CD4-positive, alpha-beta T cell treated with Interleukin-12 subunit alpha and Interleukin-12 subunit beta, for 1 hour (primary cell): ENCODE results near the gene BTBD7.
"Not testable (repeated sequence)": the region's sequence is repeated elsewhere in the genome, so short reads cannot be mapped to it uniquely, and the experiment has no call there.

Source experiments
- DNase-seq: peaks from one replicate; pipeline ENCODE4 v3.0.0-alpha.2; 2020

BTBD7 gene

DNA sequence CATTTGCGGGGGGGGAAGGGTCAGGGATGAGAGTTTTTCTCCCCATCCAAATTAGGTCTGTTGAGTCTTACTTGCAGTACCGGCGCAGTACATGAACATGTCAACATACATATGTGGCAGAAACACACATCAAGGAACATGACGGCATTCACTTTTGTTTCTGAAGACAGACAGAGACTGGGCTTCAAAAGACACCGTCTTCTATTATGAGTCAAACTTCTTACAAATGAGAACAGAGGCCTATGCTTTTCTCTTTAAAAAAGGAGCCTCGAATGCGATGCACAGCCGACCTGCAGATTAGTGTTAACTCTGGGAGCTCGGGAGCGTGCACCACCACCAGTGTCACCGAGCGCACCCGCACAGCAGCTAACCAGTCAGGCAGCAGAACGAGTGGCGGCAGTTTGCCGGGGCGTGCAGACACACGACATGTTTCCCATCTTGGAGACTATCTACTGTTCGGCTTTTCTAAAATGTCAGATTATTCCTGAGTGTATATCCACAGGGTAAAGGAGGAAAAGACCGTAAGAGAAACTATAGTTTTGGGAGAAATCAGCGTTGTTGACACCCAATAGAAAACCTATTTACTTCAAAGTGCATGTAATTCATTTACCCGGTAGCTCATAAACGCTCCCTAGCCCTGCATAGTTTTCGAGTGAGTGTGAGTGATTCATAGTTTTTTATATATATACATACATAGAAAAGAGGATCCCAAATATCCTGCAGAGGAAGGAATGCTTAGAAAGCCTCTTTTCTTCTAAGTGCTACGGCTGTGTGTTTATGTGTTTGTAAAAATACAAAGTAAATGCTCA, 92.8 kb downstream of the BTBD7 start:
- no peak for DNase-seq

- DNase-seq: no peak
Measured at GRCh38 chr14:93234798-93235197, 98.0 kb downstream of the BTBD7 start.

DNA sequence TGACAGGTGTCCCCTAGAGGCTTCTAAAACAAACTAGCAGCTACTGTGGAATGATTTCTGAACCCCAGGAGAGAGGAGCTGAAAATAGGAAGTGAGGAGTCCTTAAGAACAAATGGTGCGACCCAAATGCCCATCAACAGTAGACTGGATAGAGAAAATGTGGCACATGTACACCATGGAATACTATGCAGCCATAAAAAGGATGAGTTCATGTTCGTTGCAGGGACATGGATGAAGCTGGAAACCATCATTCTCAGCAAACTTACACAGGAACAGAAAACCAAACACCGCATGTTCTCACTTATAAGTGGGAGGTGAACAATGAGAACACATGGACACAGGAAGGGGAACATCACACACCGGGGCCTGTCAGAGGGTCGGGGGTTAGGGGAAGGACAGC, 99.8 kb downstream of the BTBD7 start:
- not testable (repeated sequence) for DNase-seq

GRCh38 chr14:93232159-93232558, 100.7 kb downstream of the BTBD7 start:
- DNase-seq: no peak

- peak; percentile 5 for DNase-seq
Measured at GRCh38 chr14:93231129-93231979, 101.5 kb downstream of the BTBD7 start.

- no peak for DNase-seq
Measured at GRCh38 chr14:93230539-93230938, 102.3 kb downstream of the BTBD7 start.

DNA sequence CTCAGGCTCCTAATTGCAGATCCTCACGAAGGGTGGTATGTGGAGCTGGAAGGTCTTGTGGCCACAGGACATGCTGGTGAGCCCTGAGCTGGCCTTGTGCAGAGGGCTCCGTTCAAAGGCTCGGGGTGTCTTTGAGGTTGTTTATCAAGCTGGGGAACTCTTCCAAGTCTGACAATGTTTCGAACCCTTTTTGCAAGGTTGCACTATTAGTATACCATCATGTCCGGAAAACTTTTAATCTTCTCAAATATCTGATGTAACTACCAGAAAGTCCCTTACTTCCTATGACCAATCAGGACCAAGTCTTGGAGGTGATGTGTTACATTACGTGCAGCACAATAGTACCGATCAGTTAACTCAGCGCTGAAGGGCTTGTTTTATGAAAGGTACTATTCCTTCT, 104.3 kb downstream of the BTBD7 start:
- DNase-seq: no peak

DNA sequence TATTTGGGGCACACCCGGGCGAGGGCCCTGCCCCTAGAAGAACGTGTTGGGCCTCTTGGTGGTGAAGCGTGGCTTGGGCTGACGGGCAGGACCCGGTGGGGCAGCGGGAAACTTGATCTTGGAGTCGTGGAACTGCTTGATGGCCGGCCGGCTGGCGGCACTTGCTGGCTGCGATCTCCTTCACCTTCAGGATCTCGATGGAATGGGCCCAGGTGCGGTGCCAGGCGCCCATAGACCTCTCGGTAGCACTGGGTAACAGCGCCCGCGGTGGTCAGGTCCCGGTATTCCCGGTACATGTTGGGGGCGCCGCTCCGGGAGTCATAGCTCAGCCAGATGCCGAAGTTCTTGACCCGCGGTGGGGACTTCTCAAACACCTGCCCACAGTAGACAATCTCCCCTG, 109.3 kb downstream of the BTBD7 start:
- no peak for DNase-seq

DNA sequence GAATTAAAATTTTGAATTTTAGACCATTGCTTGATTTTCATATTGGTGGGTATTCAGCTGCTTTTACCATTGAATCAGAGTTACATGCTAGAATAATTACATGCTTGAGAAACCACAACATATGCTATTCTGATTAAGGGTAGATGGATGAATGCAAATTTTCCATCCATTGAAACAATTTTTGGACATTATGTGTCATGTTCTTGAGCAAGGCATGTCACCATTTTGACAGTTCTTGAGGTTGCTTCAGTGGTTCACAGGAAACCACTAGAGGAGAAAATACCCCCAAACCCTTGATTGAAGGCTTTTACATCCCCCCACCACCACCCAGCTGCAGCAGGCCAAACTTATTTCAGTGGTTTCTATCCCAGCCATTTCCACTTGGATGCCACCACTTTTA, 112.3 kb downstream of the BTBD7 start:
- DNase-seq: no peak

GRCh38 chr14:93219103-93219726, 113.6 kb downstream of the BTBD7 start:
- peak; percentile 67 for DNase-seq

DNA sequence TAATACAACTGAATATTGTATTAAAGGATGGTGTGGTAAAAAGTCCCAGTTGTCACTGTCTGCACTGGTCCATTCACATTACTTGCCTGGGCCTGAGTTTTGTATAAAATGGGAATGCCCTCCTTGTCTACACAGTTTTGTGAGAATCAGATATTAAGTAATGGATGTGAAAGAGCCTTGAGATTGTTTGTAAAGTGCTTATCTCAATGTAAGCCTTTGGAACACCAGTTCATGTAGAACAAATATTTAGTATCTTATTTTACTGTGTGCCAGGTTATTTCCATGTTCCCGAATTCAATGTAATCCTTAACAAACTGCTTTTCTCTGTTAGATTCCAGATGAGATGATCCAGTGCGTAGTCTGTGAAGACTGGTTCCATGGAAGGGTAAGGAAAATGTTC, 118.2 kb downstream of the BTBD7 start:
- no peak for DNase-seq

DNA sequence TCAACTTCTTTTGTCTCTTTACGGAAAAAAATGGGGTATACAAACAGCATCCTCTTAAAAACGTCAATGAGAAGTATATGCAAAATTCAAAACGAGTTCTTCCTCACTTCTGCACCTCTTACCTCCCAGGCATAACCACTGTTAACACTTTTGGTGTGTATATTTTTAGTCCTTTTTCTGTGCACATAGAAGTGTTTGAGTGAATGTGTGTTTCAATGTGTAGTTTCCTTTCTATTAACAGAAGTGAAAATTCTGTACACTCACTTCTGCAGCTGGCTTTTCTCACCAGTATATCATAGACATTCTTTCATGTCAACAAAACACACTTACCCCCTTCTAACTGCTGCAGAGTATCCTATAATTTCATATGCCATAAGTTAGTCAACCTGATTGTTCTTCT, 120.4 kb downstream of the BTBD7 start:
- no peak for DNase-seq

GRCh38 chr14:93207468-93208308, 125.1 kb downstream of the BTBD7 start:
- peak; percentile 20 for DNase-seq

GRCh38 chr14:93206793-93207467, 125.9 kb downstream of the BTBD7 start, which contains the start of the genes GON7 and UBR7:
Gene GON7 (minus strand): TSS chr14:93207065. CDS start chr14:93207037, 28 bp downstream.
Gene UBR7 (plus strand): TSS chr14:93207256. CDS start chr14:93207292, 36 bp downstream.
- peak; percentile 88 for DNase-seq

GRCh38 chr14:93201155-93201704, 131.6 kb downstream of the BTBD7 start:
- no peak for DNase-seq

DNA sequence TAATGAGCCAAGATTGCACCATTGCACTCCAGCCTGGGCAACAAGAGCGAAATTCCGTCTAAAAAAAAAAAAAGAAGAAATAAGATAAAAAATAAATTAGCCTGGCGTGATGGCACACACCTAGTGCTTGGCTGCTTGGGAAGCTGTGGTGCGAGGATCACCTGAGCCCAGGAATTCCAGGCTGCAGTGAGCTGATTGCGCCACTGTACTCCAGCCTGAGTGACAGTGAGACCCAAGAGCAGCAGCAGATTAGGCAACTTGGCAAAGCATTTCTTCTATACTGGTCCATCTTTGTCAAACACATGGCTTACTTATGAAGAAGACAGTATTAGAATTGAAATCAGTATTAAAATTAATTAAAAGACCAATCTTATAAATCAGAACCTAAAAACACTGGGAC, 132.3 kb downstream of the BTBD7 start:
- no peak for DNase-seq

DNA sequence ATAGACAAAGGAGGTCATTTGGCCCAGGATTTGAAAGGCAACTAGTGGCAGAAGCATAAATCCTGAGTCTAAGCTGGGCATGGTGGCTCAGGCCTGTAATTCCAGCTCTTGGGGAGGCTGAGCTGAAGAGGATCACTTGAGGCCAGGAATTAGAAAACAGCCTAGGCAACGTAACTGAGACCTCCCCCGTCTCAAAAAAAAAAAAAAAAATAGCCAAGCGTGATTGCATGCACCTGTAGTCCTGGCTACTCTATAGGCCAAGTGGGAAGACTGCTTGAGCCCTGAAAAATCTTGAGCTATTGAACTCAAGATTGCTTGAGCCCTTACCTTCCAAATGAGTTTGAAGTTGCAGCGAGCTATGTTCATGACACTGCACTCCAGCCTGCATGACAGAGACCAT, 133.8 kb downstream of the BTBD7 start:
- no peak for DNase-seq

DNA sequence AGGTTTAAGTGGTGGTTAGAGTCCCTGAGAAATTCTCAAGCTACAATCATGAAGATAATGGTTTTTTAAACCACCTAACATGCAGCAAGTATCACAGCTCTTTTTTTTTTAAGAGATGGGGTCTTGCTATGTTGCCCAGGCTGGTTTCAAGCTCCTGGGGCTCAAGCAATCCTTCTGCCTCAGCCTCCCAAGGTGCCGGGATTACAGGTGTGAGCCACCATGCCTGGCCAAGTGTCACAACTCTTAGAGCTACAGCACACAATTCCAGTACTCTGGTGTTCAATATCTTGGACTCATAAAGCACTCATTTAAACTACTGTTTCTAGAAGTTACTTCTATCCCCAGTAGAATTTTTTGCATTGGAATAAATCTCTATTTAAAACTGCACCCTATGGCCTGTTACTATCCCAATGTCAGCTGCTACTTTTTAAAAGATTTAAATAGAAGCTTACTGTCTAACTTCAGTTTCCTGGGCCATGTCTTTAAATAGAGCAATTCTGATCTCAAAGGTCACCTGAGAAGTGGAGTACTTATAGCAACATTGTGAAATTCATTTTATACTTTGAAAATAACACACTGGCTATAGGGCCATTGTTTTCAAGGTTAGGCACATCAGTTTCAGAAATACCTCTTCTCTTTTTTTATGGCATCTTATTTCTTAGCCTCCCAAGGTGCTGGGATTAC, 137.4 kb downstream of the BTBD7 start:
- no peak for DNase-seq
